GM21515 (cell line): Measurements from ENCODE around the gene SPATA20.

Source experiments
- ATAC-seq: cut with Tn5 transposase; IDR thresholded peaks from one replicate; pipeline ENCODE4 v1.9.1; 2021; ENCODE audit not compliant: unreplicated experiment

SPATA20 gene

GRCh38 chr17:50547035-50547735, at the start of gene SPATA20:
SPATA20 (plus strand) TSS chr17:50547174; CDS start chr17:50547209, 35 bp downstream.
- ATAC-seq, result peak; percentile 63

- ATAC-seq, result no peak
Observed at GRCh38 chr17:50498021-50498874, 48.7 kb upstream of the SPATA20 start.

- ATAC-seq, result no peak
Observed at GRCh38 chr17:50499270-50499669, 47.7 kb upstream of the SPATA20 start.

GRCh38 chr17:50499721-50500120, 47.3 kb upstream of the SPATA20 start:
- ATAC-seq, result no peak

GRCh38 chr17:50501054-50501453, 45.9 kb upstream of the SPATA20 start:
- no peak for ATAC-seq

- no peak for ATAC-seq
Observed at GRCh38 chr17:50502301-50502990, 44.5 kb upstream of the SPATA20 start.

- no peak for ATAC-seq
Observed at GRCh38 chr17:50505591-50506130, 41.3 kb upstream of the SPATA20 start.

- no peak for ATAC-seq
Observed at GRCh38 chr17:50506298-50506697, 40.7 kb upstream of the SPATA20 start.

GRCh38 chr17:50507871-50508572, 39.0 kb upstream of the SPATA20 start, which contains the start of gene MYCBPAP:
MYCBPAP (plus strand) TSS chr17:50508439; CDS start chr17:50508675, 236 bp downstream.
- peak; percentile 41 for ATAC-seq

- no peak for ATAC-seq
Observed at GRCh38 chr17:50508573-50509460, 38.2 kb upstream of the SPATA20 start.

- ATAC-seq, result peak; percentile 64
Observed at GRCh38 chr17:50511058-50511457, 35.9 kb upstream of the SPATA20 start.

- no peak for ATAC-seq
Observed at GRCh38 chr17:50513495-50513894, 33.5 kb upstream of the SPATA20 start.

- no peak for ATAC-seq
Observed at GRCh38 chr17:50514388-50514787, 32.6 kb upstream of the SPATA20 start.

GRCh38 chr17:50514936-50515702, 31.9 kb upstream of the SPATA20 start:
- ATAC-seq, result no peak

GRCh38 chr17:50517011-50517410, 30.0 kb upstream of the SPATA20 start:
- ATAC-seq, result no peak

- ATAC-seq, result no peak
Observed at GRCh38 chr17:50517504-50518383, 29.2 kb upstream of the SPATA20 start.

- ATAC-seq, result no peak
Observed at GRCh38 chr17:50518384-50519023, 28.5 kb upstream of the SPATA20 start.
